GM19463 (cell line): ENCODE measurements around the gene ACTN1.
"Not testable (repeated sequence)": the region's sequence is repeated elsewhere in the genome, so short reads cannot be mapped to it uniquely, and the experiment has no call there.

Source experiments
- ATAC-seq: cut with Tn5 transposase; IDR thresholded peaks from one replicate; pipeline ENCODE4 v1.9.1; 2021; ENCODE audit warnings: mild to moderate bottlenecking, moderate library complexity; ENCODE audit not compliant: unreplicated experiment

ACTN1 gene

DNA sequence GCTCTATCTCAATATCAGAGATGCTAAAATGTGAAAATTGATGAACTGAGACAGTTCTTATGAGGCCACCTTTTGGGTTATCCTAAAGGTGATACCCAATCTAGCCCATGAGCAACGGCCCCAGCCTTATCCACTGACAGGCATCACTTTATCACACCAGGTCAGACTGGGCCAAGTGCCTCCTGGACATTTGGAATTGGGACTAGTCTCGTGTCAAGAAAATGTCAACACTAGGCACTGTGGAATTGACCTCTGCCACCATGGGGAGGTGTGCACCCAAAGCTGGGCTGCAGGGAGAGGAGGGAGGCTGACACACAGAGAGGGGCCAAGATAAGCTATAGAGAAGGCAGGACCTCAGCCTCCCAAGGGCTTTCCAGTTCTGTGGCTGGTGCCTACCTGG, 107.7 kb downstream of the ACTN1 start:
- no peak for ATAC-seq

DNA sequence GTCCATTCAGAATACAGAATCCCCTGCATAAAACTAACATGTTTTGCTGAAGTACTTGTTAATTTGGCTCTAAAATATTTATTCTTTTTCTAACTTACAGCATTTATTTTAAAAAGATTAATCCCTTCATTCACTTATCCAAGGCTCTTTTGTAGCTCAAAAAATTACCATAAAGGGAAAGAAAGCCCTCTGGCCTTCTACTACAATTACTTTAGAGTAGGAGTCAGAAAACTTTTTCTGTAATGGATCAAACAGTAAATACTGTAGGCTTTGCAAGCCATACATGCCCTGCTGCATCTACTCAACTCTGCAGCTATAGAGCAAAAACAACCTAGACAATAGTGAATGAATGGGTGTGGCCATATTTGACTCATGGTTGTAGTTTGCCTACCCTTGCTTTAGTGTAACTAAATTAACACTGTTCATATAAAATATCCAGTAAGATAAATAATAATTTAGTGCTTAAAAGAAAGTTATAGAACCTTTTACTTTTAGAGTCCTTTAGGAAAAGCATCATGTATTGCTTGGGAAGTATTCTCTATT, 112.0 kb downstream of the ACTN1 start:
- no peak for ATAC-seq

DNA sequence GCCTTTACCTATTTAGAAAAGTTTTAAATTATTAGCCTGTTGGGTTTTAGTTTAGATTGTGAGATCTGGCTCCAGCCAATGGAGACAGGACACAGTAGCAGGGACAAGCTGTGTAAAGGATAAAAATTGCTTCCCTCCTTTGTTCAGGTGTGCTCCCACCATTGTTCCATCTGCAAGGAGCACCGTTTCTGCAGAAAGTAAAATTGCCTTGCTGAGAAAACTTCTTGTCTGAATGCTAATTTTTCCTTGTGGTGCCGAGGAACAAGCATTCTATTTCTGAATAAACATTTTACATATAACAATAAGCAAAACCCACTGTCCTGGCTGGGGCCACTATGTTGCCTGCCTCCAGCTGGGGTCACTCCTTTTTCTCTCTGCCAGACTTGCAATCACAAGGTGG, 113.6 kb downstream of the ACTN1 start:
- no peak for ATAC-seq

DNA sequence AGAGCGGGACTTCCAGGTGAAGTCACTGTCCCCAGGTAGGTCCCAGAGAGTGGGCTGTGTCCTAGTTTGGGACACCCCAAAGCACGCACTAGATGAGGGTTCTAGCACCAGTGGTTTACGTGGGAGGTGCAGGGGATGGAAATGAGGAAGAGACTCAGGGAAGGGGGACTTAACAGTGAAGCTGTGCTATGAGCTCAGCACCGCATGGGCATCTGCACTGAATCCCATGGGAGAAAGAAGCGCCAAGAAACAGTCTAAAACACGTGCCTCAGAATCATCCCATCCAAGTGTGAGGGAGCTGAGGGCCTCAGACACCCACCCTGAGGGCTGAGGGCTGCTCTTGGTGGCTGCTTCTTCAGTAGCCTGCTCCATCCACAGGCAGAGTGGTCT, 114.7 kb downstream of the ACTN1 start:
- no peak for ATAC-seq

DNA sequence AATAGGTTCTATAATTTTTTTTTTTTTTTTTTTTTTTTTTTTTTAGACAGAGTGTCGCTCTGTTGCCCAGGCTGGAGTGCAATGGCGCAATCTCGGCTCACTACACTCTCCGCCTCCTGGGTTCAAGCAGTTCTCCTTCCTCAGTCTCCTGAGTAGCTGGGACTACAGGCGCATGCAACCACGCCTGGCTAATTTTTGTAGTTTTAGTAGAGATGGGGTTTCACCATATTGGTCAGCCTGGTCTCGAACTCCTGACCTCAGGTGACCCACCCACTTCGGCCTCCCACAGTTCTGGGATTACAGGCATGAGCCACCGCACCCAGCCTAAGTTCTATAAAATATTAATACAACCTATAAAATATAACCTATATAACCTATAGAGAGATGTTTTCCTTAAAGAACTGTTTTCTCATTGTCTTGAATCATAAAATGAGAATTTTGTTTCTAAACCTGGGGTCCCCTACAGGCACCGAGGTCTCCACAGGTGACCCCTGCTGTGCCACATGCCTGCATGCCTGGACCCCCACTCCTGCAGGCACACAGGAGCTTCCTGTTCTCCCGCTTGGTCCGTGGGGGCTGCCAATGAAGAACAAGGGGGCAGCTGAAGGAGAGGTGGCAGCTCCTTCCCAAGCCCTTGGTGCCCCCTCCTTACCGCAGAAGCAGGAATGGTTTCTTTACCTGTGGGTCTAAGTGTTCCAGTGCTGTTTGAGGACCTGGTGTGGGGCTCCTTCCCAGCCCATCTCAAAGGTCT, 115.3 kb downstream of the ACTN1 start:
- ATAC-seq = no peak

DNA sequence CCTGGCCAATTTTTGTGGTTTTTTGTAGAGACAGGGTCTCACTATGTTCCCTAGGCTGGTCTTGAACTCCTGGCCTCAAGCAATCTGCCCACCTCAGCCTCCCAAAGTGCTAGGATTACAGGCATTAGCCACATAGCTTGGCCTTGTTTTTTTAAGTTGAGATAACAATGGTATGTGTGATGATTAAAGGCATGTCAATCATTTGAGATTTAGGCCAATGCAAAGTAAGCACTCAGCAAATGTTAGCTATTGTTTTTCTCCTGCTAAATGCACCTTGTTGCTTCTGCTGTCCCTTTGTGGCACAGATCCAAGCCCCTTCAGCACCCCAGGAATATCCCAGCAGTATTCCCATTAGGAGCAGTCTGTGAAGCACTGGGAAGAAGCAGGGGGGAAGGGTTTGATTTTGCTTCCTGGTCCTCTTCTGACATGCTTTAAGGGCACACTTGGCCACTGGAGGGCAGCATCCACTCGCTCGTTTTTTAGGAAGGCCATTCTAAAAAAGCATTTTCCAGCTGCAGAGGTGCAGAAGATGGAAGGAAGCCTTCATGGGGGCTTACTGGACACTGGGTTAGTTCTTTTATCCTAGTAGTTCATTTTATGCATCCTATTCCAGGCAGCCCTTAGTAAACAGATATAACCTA, 116.0 kb downstream of the ACTN1 start:
- no peak for ATAC-seq

DNA sequence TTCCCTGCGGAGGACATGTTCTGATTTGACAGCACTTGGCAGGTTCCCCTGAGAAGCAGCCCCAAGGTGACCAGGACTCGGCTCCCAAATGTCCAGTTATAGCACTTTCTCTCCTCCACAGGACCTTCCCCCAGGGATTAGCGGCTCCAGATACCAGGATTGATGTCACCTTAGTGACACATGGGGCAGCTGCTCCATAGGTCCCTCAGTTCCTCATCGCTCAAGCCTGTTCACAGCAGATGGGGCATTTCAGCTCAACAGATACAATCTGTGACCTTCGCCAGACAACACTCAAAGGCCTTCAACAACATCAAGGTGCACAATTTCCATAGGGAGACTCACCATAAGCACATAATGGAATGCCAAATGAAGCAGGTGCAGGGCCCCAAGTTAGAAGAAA, 118.3 kb downstream of the ACTN1 start:
- ATAC-seq = no peak

DNA sequence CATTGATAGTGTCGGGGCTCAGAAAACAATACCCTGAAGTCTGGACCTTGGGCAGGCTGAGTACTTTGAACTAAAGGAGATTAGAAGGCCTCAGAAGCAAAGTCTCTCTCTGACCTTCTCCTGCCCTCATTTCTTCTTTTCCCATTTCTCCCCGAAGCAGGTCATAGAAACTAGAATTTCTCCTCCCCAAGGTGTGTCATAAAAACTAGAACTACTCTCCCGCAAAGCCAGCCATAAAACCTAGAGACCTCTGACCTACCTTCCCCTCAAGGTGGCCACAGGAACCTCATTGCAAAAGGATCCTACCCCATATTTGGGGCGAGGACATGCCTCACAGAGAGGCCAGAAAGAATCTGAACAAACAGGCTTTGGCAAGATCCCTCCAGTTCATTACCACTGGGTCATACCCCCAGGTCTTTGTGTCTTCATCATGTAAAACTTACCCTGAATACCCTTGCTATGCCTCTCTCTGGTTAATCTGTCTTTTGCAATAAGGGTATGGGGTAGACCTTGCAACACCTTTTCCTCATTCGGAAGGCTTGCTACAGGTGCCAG, 121.5 kb downstream of the ACTN1 start:
- ATAC-seq = no peak

DNA sequence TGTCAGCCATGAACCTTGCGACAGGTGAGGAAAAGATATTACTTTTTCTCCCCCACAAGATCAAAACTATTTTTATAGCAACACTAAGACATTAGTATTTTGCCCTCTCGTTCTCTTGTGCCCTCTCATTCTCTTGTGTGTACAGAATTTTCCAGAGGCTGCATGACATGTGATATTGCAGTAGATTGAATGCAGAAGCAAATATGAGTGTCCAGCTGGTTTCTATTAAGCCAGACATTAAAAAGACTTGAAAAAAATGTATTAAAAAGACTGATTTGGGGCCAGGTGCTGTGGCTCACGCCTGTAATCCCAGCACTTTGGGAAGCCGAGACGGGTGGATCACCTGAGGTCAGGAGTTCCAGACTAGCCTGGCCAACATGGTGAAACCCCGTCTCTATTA, 122.5 kb downstream of the ACTN1 start:
- ATAC-seq = no peak

DNA sequence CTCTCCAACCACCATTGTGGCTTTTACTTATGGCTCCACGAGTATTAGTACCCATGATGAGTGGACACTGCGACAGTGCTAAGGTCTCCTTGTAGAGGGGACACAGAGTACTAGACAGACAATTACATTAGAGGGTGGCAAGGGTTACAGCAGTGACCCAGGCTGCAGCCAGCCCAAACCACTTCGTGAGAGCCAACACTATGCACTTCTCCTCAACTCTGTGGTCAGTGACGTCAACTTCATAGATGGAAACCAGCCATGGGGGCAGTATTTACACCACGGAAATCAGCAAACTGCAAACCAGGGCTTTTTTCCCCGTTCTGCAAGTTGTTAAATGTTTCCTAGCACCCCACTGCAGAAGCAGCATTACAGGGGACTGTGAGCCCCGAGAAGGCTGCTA, 124.7 kb downstream of the ACTN1 start:
- ATAC-seq = no peak

DNA sequence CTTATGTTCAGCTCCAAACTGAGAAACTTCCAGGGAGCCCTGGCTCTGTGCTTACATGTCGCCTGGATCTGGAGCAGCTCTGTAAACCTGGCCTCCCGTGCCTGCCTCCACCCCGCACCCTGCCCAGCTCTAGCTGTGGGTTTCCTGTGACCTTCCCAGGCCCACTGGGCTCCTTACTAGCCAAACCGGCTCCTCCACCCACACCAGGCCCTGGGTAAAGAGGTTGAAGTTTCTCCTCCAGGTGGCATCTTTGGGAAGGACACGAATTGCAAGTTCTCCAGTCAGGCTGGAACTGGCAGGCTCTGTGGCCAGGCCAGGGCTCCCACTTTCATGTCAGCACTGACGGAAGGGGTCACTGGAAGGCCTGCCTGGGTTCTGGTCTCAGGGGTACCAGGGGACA, 125.4 kb downstream of the ACTN1 start:
- ATAC-seq = no peak

DNA sequence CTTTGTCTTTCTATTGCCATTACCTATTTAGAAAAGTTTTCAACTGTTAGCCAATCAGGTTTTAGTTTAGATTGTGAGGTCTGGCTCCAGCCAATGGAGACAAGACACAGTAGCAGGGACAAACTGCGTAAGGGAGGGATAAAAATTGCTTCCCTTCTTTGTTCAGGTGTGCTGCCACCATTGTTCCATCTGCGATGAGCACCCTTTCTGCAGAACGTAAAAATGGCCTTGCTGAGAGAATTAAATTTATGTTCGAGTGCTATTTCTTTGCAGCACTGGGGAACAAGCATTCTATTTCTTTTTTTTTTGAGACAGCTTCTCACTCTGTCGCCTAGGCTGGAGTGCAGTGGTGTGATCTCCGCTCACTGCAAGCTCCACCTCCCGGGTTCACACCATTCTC, 126.6 kb downstream of the ACTN1 start:
- ATAC-seq = not testable (repeated sequence)

DNA sequence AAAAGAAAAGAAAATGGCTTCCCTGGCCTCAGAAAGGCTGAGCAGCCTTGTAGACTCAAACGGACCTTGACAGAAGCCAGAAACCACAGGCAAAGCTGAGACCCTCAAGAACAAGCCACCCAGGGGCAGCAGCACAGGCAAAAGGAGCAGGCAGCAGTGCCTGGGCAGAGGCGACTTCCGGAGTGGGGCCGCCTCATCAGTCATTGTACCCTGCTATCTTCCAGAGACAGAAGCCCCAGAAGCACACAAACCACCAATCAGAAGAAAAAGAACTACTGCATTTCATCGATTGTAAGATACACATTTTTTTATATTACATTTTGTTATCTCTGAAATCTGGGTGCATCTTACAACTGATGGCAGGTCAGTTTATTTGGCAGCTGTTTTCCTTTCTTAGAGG, 128.0 kb downstream of the ACTN1 start:
- no peak for ATAC-seq

DNA sequence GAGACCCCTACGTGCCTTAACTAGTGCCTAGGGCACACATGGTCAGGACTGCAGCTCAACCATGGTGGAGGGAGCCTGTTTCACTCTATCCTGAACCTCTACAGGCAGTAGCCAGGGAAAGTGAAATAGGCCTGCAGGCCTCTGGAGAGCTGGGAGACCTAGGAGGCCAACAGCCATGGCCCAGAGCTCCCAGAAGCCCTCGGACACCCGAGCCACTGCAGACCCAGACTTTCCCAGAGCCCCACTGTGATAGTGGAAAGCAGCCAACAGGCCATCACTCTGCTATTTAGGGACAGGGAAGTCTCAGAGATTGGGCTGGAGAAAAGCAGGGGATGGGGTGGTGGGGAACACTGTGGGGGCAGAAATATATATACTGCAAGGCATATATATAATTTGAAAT, 129.7 kb downstream of the ACTN1 start:
- ATAC-seq = no peak

DNA sequence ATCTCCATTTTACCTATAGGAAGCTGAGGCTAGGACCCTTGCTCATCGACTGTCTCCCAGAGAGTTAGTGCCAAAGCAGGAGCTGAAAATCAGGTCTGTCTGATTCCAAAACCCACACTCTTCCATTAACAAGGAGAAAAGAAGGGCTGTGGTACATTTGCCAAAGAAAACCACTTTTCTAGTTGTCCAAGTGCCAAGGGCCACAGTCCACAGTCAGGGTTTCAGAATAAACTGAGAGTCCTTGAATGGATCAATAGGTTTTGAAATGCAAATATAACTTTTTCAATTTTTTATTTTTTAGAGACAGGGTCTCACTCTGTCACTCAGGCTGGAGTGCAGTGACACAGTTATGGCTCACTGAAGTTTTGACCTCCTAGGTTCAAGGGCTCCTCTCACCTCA, 130.8 kb downstream of the ACTN1 start:
- ATAC-seq = no peak

DNA sequence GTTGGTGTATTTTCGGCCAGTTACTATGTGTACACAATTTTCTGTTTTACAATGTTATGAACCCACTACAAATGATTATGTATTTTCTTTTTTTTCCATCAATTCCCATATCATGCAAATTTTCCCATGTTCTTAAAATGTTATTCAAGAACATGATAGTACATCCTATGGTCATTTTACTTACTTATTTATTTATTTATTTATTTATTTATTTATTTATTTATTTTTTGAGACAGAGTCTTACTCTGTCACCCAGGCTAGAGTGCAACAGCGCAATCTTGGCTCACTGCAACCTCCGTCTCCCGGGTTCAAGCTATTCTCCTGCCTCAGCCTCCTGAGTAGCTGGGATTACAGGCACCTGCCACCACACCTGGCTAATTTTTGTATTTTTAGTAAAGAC, 131.5 kb downstream of the ACTN1 start:
- ATAC-seq = not testable (repeated sequence)

DNA sequence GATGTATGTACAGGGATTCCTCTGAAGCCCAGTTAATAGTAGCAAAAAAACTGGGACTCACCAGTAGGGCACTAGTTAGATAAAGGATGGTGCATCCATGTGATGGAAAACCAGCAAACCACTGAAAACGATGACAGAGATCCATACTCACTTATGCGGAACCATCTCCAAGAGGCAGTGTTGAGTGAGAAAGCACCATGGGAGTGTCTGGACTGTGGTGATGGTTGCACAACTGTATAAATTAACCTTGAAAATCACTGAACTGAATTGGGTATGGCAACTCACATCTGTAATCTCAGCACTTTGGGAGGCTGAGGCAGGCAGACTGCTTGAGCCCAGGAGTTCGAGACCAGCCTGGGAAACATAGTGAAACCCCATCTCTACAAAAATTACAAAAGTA, 132.6 kb downstream of the ACTN1 start:
- ATAC-seq = no peak

DNA sequence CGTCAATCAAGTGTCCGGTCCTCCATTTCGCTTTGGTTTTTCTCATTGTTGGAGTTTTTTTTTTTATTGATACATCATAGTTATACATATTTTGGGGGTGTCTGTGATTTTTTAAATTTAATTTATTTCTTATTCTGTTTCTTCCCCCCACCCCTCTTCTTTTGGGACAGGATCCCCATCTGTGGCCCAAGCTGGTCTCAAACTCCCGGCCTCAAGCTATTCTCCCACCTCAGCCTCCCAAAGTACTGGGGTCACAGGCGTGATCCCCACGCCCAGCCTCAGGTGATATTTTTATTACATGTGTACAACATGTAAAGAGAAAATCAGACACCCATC, 134.9 kb downstream of the ACTN1 start:
- ATAC-seq = no peak

DNA sequence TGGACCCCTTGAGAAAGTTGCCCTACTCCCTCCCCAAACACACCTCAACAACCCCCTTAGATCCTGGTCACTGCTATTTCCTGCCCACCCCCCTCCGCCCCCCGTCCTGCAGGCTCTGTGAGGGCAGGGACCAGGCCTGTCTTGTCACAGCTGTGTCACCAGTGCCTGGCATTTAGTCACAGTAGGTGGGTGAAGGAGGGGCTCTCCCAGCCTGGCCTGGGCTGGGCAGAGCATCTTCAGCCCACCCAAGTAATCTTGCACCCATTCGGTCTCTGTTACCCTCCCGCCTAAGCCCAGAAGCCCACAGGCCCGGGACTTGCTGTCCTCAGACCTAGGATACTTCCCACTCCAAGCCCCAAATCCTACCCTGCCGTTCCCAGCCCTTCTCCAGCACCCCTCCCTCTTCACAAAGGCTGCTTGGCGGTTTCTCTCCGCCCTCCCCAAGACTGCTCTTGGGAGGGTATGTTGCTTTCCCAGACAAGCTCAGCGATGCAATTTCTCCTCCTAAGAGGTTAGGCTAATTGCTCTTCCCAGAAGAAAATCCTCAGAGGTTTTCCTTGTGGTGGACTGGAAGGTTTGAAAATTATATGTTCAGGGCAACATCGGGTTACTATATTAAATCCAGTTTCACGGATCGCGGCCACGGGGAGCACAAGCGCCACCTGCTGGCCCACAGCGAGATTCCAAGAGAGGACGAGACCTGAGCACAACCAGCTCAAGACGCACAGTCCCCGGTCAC, 135.5 kb downstream of the ACTN1 start:
- no peak for ATAC-seq

DNA sequence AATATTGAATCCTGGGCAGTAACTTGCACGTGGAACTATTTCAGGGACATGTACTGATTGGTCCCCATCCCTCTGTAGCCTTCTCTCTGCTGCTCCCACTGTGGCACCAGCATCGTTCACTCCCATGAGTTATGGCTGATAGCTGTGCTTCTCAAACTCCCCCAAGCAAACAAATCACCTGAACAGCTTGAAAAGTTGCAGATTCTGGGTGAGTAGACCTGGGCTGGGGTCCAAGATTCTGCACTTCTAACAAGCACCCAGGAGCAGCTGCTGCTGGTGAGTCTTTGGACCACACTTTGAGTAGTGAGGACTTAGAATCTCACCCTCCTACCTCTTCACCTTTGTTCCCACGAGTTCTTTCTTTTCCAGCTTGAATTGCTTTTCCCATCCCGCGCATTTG, 136.8 kb downstream of the ACTN1 start:
- no peak for ATAC-seq

DNA sequence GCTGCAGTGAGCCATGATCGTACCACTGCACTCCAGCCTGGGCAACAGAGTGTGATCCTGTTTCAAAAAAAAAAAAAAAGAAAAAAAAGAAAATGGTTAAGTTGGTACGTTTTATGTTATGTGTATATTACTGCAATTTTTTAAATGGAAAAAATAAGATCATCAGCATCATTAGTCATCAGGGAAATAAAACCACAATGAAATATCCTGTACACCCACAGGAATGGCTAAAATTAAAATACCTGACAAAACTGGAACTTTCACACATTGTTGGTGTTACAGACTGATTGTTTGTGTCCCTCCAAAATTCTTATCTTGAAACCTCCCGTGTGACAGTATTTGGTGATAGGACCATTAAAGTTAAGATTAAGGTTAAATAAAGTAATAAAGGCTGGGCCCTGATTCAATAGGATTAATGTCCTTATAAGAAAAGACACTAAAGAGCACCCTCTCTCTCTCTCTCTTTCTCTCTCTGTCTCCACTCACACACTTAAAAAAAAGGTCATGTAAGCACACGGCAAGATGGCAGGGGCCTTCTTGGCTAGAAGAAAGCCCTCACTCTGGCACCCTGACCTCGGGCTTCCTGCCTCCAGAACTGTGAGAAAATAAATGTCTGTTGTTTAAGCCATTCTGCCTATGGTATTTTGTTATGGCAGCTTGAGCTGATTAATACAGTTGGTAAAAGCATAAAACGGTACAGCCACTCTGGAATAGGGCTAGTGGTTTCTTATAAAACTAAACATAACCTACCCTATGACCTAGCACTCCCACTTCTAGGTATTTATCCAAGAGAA, 137.9 kb downstream of the ACTN1 start:
- no peak for ATAC-seq
